Gastrocnemius medialis (tissue), 4 donors: ENCODE results near the gene NTM.

Source experiments
- POLR2A ChIP-seq, 2 donors: fragments of 450-650 bp; IDR thresholded peaks; one replicate each; pipeline ENCODE4 v1.6.1; 2017; ENCODE audit warnings: antibody characterized with exemption in 2 of 2, mild to moderate bottlenecking in 2 of 2, moderate library complexity in 2 of 2
- TF ChIP-seq, protein P1 (sequence below), 5 experiments: fragments of 450-650 bp in 3 of 5; fragments of 200-600 bp in 2 of 5; sonication (generic) in 2 of 5; IDR thresholded peaks in 4 of 5; conservative IDR thresholded peaks in 1 of 5; 1 replicate in 4 of 5; 2 replicates in 1 of 5; pipeline ENCODE4 v1.5.1; 2016 to 2019; ENCODE audit warnings: antibody characterized with exemption in 5 of 5, mild to moderate bottlenecking in 3 of 5, moderate library complexity in 3 of 5

- TF ChIP-seq, protein P1, sequence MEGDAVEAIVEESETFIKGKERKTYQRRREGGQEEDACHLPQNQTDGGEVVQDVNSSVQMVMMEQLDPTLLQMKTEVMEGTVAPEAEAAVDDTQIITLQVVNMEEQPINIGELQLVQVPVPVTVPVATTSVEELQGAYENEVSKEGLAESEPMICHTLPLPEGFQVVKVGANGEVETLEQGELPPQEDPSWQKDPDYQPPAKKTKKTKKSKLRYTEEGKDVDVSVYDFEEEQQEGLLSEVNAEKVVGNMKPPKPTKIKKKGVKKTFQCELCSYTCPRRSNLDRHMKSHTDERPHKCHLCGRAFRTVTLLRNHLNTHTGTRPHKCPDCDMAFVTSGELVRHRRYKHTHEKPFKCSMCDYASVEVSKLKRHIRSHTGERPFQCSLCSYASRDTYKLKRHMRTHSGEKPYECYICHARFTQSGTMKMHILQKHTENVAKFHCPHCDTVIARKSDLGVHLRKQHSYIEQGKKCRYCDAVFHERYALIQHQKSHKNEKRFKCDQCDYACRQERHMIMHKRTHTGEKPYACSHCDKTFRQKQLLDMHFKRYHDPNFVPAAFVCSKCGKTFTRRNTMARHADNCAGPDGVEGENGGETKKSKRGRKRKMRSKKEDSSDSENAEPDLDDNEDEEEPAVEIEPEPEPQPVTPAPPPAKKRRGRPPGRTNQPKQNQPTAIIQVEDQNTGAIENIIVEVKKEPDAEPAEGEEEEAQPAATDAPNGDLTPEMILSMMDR (IDR thresholded peaks at IDR 0.05 in 4 of 5, conservative IDR thresholded peaks at IDR 0.05 in 1 of 5), result no peak
- TF ChIP-seq POLR2A (IDR thresholded peaks at IDR 0.05), result no peak
Observed at GRCh38 chr11:131796541-131796940, 426.1 kb downstream of the NTM start.
